SU-DHL-6 (cell line): ENCODE data around the gene S100A16.

Experiments
- CTCF ChIP-seq: fragments of 200-600 bp; sonication (generic); IDR thresholded peaks from one replicate; pipeline ENCODE4 v1.5.1; 2017; ENCODE audit warnings: antibody characterized with exemption, mild to moderate bottlenecking, low read length, moderate library complexity; ENCODE audit not compliant: insufficient read depth, poor library complexity, severe bottlenecking
- EZH2phosphoT487 ChIP-seq: fragments of 200-600 bp; sonication (generic), shearing (Covaris generic); conservative IDR thresholded peaks from 2 replicates; pipeline ENCODE4 v1.6.1; 2018; ENCODE audit warnings: mild to moderate bottlenecking, antibody characterized with exemption, low read length, moderate library complexity, mixed read lengths

- no peak for TF ChIP-seq CTCF
- TF ChIP-seq EZH2phosphoT487 = no peak
Measured at GRCh38 chr1:153560241-153560640, 52.7 kb downstream of the S100A16 start.
